H9 (cell line): ENCODE data around the gene UNCX. TPM values are rescaled to one million over a fixed set of nuclear protein-coding genes. Genes with fewer than 3 reads are reported as not detected.

Source experiments
- DNase-seq: peaks from one replicate; pipeline ENCODE4 v3.0.0-alpha.2; 2017
- H2AFZ ChIP-seq: one replicate; pipeline ENCODE4 v1.6.1; 2013; ENCODE audit warnings: mild to moderate bottlenecking, low read length, control low read depth, moderate library complexity
- H2AK5ac ChIP-seq: 2 replicates; pipeline ENCODE4 v1.6.1; 2013; ENCODE audit warnings: low read length, control low read depth, mixed read lengths; ENCODE audit not compliant: insufficient read length
- H2BK120ac ChIP-seq: one replicate; pipeline ENCODE4 v1.6.1; 2013; ENCODE audit warnings: low read depth, mild to moderate bottlenecking, low read length, control low read depth, inconsistent platforms; ENCODE audit not compliant: poor library complexity, severe bottlenecking
- H2BK12ac ChIP-seq: 2 replicates; pipeline ENCODE4 v1.6.1; 2013; ENCODE audit warnings: low read length, control low read depth, mixed read lengths, low read depth; ENCODE audit not compliant: insufficient read length
- H2BK15ac ChIP-seq: 2 replicates; pipeline ENCODE4 v1.6.1; 2013; ENCODE audit warnings: low read depth, low read length, control low read depth
- H2BK20ac ChIP-seq: one replicate; pipeline ENCODE4 v1.6.1; 2013; ENCODE audit warnings: low read depth, mild to moderate bottlenecking, low read length, control low read depth, inconsistent platforms; ENCODE audit not compliant: poor library complexity, severe bottlenecking
- H2BK5ac ChIP-seq: 2 replicates; pipeline ENCODE4 v1.6.1; 2013; ENCODE audit warnings: low read length, control low read depth, mixed read lengths; ENCODE audit not compliant: insufficient read length
- H3K14ac ChIP-seq: 2 replicates; pipeline ENCODE4 v1.6.1; 2013; ENCODE audit warnings: low read length, control low read depth; ENCODE audit not compliant: insufficient read depth
- H3K18ac ChIP-seq: 2 replicates; pipeline ENCODE4 v1.6.1; 2013; ENCODE audit warnings: low read depth, mild to moderate bottlenecking, mixed read lengths, low read length, control low read depth; ENCODE audit not compliant: insufficient read length
- H3K23ac ChIP-seq: 2 replicates; pipeline ENCODE4 v1.6.1; 2013; ENCODE audit warnings: low read length, control low read depth, mixed read lengths, low read depth; ENCODE audit not compliant: insufficient read length
- H3K23me2 ChIP-seq: 2 replicates; pipeline ENCODE4 v1.6.1; 2013; ENCODE audit warnings: low read depth, mild to moderate bottlenecking, mixed read lengths, low read length, control low read depth; ENCODE audit not compliant: insufficient read length, poor library complexity, severe bottlenecking
- H3K27ac ChIP-seq: 2 replicates; pipeline ENCODE4 v1.5.1; 2013; ENCODE audit warnings: low read length, control low read depth, mixed read lengths, low read depth; ENCODE audit not compliant: insufficient read length
- H3K27me3 ChIP-seq: 2 replicates; pipeline ENCODE4 v1.6.1; 2013; ENCODE audit warnings: low read length, control low read depth, inconsistent platforms; ENCODE audit not compliant: insufficient read depth
- H3K4ac ChIP-seq: 2 replicates; pipeline ENCODE4 v1.6.1; 2013; ENCODE audit warnings: low read depth, mild to moderate bottlenecking, control low read depth, inconsistent platforms, low read length, moderate library complexity
- H3K4me1 ChIP-seq: 2 replicates; pipeline ENCODE4 v1.6.1; 2013; ENCODE audit warnings: low read length, control low read depth, inconsistent platforms; ENCODE audit not compliant: insufficient read depth
- H3K4me2 ChIP-seq: 2 replicates; pipeline ENCODE4 v1.6.1; 2013; ENCODE audit warnings: low read length, control low read depth, mixed read lengths; ENCODE audit not compliant: insufficient read length, insufficient read depth
- H3K56ac ChIP-seq: 2 replicates; pipeline ENCODE4 v1.6.1; 2013; ENCODE audit warnings: low read depth, mild to moderate bottlenecking, mixed read lengths, low read length, control low read depth; ENCODE audit not compliant: insufficient read length
- H3K79me1 ChIP-seq: 2 replicates; pipeline ENCODE4 v1.6.1; 2013; ENCODE audit warnings: low read depth, mild to moderate bottlenecking, moderate library complexity, low read length, control low read depth, inconsistent platforms; ENCODE audit not compliant: insufficient read depth, poor library complexity, severe bottlenecking
- H3K79me2 ChIP-seq: 2 replicates; pipeline ENCODE4 v1.6.1; 2013; ENCODE audit warnings: low read length, control low read depth, inconsistent platforms; ENCODE audit not compliant: insufficient read depth
- H3K9ac ChIP-seq: 2 replicates; pipeline ENCODE4 v1.6.1; 2013; ENCODE audit warnings: low read length, control low read depth, mixed read lengths; ENCODE audit not compliant: insufficient read length; ENCODE audit errors: extremely low read depth
- H3K9me3 ChIP-seq: one replicate; pipeline ENCODE4 v1.6.1; 2013; ENCODE audit warnings: low read depth, low read length, inconsistent platforms; ENCODE audit not compliant: control insufficient read depth
- H3T11ph ChIP-seq: one replicate; pipeline ENCODE4 v1.6.1; 2013; ENCODE audit warnings: mild to moderate bottlenecking, low read length, control low read depth, inconsistent platforms
- H4K20me1 ChIP-seq: one replicate; pipeline ENCODE4 v1.6.1; 2013; ENCODE audit not compliant: control insufficient read depth, insufficient read length, insufficient read depth
- H4K5ac ChIP-seq: 2 replicates; pipeline ENCODE4 v1.6.1; 2013; ENCODE audit warnings: low read depth, mild to moderate bottlenecking, mixed read lengths, low read length, control low read depth; ENCODE audit not compliant: insufficient read length
- H4K8ac ChIP-seq: replicated peaks from 2 replicates; pipeline ENCODE4 v1.6.1; 2013; ENCODE audit warnings: low read length, control low read depth, mixed read lengths, low read depth; ENCODE audit not compliant: insufficient read length
- H4K91ac ChIP-seq: 2 replicates; pipeline ENCODE4 v1.6.1; 2013; ENCODE audit warnings: low read depth, mild to moderate bottlenecking, moderate library complexity, mixed read lengths, low read length, control low read depth; ENCODE audit not compliant: insufficient read length
- H3K27ac Mint-ChIP-seq, 3 experiments: 2 replicates in 2 of 3; 3 replicates in 1 of 3; pipeline ENCODE4 v1.8.0; 2020 to 2021; ENCODE audit warnings: mixed read lengths in 3 of 3, mild to moderate bottlenecking in 1 of 3, moderate library complexity in 1 of 3
- H3K27me3 Mint-ChIP-seq: 2 replicates; pipeline ENCODE4 v1.8.0; 2021; ENCODE audit warnings: low read depth, mild to moderate bottlenecking, moderate library complexity, mixed read lengths
- H3K36me3 Mint-ChIP-seq, 3 experiments: 2 replicates in 2 of 3; 3 replicates in 1 of 3; pipeline ENCODE4 v1.8.0; 2020 to 2021; ENCODE audit warnings: low read depth in 3 of 3, mixed read lengths in 3 of 3; ENCODE audit not compliant: insufficient read depth in 1 of 3
- H3K4me1 Mint-ChIP-seq, 2 experiments: 2 replicates each; pipeline ENCODE4 v1.8.0; 2020; ENCODE audit warnings: mixed read lengths in 2 of 2
- H3K4me3 Mint-ChIP-seq, 2 experiments: 2 replicates in 1 of 2; 3 replicates in 1 of 2; pipeline ENCODE4 v1.8.0; 2020 to 2021; ENCODE audit warnings: mild to moderate bottlenecking in 2 of 2, mixed read lengths in 2 of 2, moderate library complexity in 1 of 2
- H3K9me3 Mint-ChIP-seq, 2 experiments: 2 replicates in 1 of 2; 3 replicates in 1 of 2; pipeline ENCODE4 v1.8.0; 2020; ENCODE audit warnings: mild to moderate bottlenecking in 2 of 2, mixed read lengths in 2 of 2, moderate library complexity in 1 of 2
- CTCF ChIP-seq: fragments of 200-600 bp; sonication (generic); conservative IDR thresholded peaks from 3 replicates; pipeline ENCODE4 v1.8.0; 2021; ENCODE audit warnings: antibody characterized with exemption, mild to moderate bottlenecking
- WGBS: extraction: QIAGEN DNeasy Blood & Tissue Kit; methylation state at CpG from one replicate; pipeline ENCODE4 v1.1.7; 2013; ENCODE audit warnings: missing lambda C conversion rate, low lambda C conversion rate, mixed read lengths; ENCODE audit not compliant: insufficient read length; ENCODE audit errors: extremely low coverage; 5-methylcytosine and 5-hydroxymethylcytosine counted together
- total RNA-seq: library from RNA; stranded (reverse); gene quantifications from 2 replicates; pipeline ENCODE4 v1.2.1, GENCODE V29; 2021

The UNCX gene
- total RNA-seq, 1 experiment from 2014 or later = not detected

DNA sequence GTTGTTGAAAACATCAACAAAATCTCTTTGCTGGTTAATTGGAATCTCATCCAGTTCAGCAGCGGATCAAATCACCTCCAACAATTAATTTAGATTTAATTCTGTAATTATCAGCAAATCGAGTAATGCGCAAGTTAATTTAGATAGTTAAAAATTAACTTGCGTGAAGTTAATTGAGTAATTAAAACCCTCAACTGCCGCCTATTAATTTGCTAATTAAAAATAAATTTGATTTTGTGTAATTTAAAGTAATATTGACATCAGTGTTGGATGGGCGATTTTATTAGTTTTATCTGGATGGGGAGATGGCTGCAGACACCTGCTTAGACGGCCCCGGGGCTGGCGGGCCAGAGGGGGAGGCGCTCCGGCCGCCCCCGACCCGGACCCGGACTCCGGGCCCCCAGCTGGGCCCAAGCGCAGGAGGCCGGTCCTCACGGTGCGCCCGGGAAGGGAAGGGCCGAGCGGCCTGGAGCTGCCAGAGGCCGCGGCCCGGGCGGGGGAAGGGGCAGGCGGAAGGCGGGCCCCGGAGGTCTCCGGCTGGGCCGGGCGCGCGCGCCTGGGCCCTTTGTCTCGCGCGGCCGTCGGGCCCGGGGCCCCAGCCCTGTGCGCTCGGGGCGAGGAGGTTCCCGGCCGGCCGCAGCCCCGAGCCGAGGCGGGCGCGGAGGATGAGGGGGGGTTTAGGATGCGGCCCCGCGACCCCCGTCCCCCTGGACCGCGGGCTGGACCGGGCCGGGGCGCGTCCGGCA, 3.3 kb upstream of the UNCX start:
- Mint-ChIP-seq H3K4me3 (peak overlapping the region in 1 of 2 experiments; percentile 50; a peak in 2 of 5 replicates), H3K9me3 (peaks cover 3% of the 10 kb centered on the region in 2 experiments; a peak in 3 of 5 replicates), H3K4me1 (peaks cover 18 to 49% of the 10 kb centered on the region in 2 experiments), H3K27me3 (peaks cover 90% of the 10 kb centered on the region), H3K36me3 (no peaks in the 10 kb centered on the region), H3K27ac (no peak overlapping the region)
- Histone ChIP-seq H3K9ac (no peak overlapping the region), H2BK12ac (no peak overlapping the region), H2BK120ac (no peak overlapping the region), H3K27me3 (peaks cover 69% of the 10 kb centered on the region), H2AFZ (no peak overlapping the region), H4K91ac (no peak overlapping the region), H3K79me1 (no peaks in the 10 kb centered on the region), H2BK20ac (no peak overlapping the region), H4K20me1 (no peaks in the 10 kb centered on the region), H2BK5ac (no peak overlapping the region), H3K4me1 (peaks cover 2% of the 10 kb centered on the region), H2BK15ac (no peak overlapping the region), H4K8ac (no peak overlapping the region), H3K23ac (no peak overlapping the region), H3K18ac (no peak overlapping the region), H3K79me2 (no peaks in the 10 kb centered on the region), H3K23me2 (peaks cover 7% of the 10 kb centered on the region), H3K4me2 (no peak overlapping the region), H3K27ac (no peak overlapping the region), H3T11ph (no peak overlapping the region), H2AK5ac (no peak overlapping the region), H3K14ac (no peak overlapping the region), H4K5ac (no peak overlapping the region), H3K56ac (no peak overlapping the region), H3K4ac (no peak overlapping the region), H3K9me3 (no peaks in the 10 kb centered on the region)
- TF ChIP-seq CTCF = no peak
- no CpG with 5 or more reads among the region's 64 CpGs for WGBS
- DNase-seq = peak; percentile 49
